HepG2 (cell line): ENCODE data around the gene FBP1. TPM values are rescaled to one million over a fixed set of nuclear protein-coding genes. Genes with fewer than 3 reads are reported as not detected.

Experiments
- ATAC-seq: fragments of 200-7000 bp; cut with Tn5 transposase; 3 replicates; pipeline ENCODE4 v1.9.1; 2020; ENCODE audit warnings: mild to moderate bottlenecking, moderate library complexity
- BruUV-seq: library from RNA; stranded (reverse); fragments of 400-500 nt; replicated peaks from 2 replicates; lab custom pipeline; 2021; lab: Mats Ljungman, UMichigan
- CTCF ChIA-PET: fragments of 300-600 bp; formaldehyde crosslinking; extraction: SDS; loops from one replicate; lab custom pipeline; 2021; ENCODE audit warnings: low total read pairs, inconsistent platforms, low intra/inter-chr PET ratio; lab: Yijun Ruan, JAX
- POLR2A ChIA-PET: fragments of 350-600 bp; sonication (Branson Sonifier 250); formaldehyde crosslinking; loops from one replicate; lab custom pipeline; 2020; ENCODE audit warnings: antibody characterized with exemption, inconsistent platforms; lab: Yijun Ruan, JAX
- DNase-seq: peaks from one replicate; pipeline ENCODE4 v3.0.0-alpha.2; 2015; ENCODE audit warnings: low spot score
- FAIRE-seq: peaks from 3 replicates; lab custom pipeline; 2011; peaks lifted over from hg19 to GRCh38; lab: Jason Lieb, UNC
- H2AFZ ChIP-seq: one replicate; pipeline ENCODE4 v1.6.1; 2011; ENCODE audit warnings: low read length, inconsistent platforms
- H3K27ac ChIP-seq: fragments of 300-600 bp; 3 replicates; pipeline ENCODE4 v1.8.0; 2011; ENCODE audit warnings: mixed run types, mild to moderate bottlenecking, mixed read lengths, low read length, inconsistent platforms; ENCODE audit not compliant: insufficient read depth; ENCODE audit errors: extremely low read length
- H3K27me3 ChIP-seq, 2 experiments: fragments of 200-600 bp in 1 of 2; 2 replicates in 1 of 2; 3 replicates in 1 of 2; pipeline versions ENCODE4 v1.6.0 to v1.8.0; 2011; ENCODE audit warnings: low read length in 2 of 2, mild to moderate bottlenecking in 2 of 2, moderate library complexity in 2 of 2, inconsistent platforms in 1 of 2; ENCODE audit not compliant: insufficient read depth in 2 of 2, control insufficient read depth in 1 of 2
- H3K36me3 ChIP-seq, 2 experiments: fragments of 200-600 bp in 1 of 2; replicated peaks in 1 of 2; 2 replicates in 1 of 2; 3 replicates in 1 of 2; pipeline versions ENCODE4 v1.5.1 to v1.8.0; 2011; ENCODE audit warnings: low read length in 2 of 2, inconsistent platforms in 1 of 2; ENCODE audit not compliant: insufficient read depth in 2 of 2, control insufficient read depth in 1 of 2
- H3K4me1 ChIP-seq: 2 replicates; pipeline ENCODE4 v1.5.1; 2012; ENCODE audit warnings: low read length, inconsistent platforms; ENCODE audit not compliant: insufficient read depth
- H3K4me2 ChIP-seq: 2 replicates; pipeline ENCODE4 v1.6.0; 2011; ENCODE audit warnings: low read depth, low read length, inconsistent platforms
- H3K4me3 ChIP-seq, 3 experiments: fragments of 200-600 bp in 1 of 3; sonication (generic), shearing (Covaris generic) in 1 of 3; replicated peaks in 1 of 3; 2 replicates each; pipeline ENCODE4 v1.5.1; 2011 to 2016; ENCODE audit warnings: low read length in 3 of 3, inconsistent platforms in 2 of 3, low read depth in 2 of 3, mild to moderate bottlenecking in 2 of 3, control low read depth in 1 of 3, mixed read lengths in 1 of 3; ENCODE audit not compliant: insufficient read depth in 1 of 3
- H3K79me2 ChIP-seq: one replicate; pipeline ENCODE4 v1.6.1; 2011; ENCODE audit warnings: low read length, inconsistent platforms; ENCODE audit not compliant: insufficient read depth
- H3K9ac ChIP-seq: 2 replicates; pipeline ENCODE4 v1.6.0; 2011; ENCODE audit warnings: mild to moderate bottlenecking, low read depth, low read length, inconsistent platforms; ENCODE audit not compliant: insufficient read depth
- H3K9me3 ChIP-seq: 2 replicates; pipeline ENCODE4 v1.5.1; 2012; ENCODE audit warnings: mild to moderate bottlenecking, low read length
- H4K20me1 ChIP-seq: 2 replicates; pipeline ENCODE4 v1.6.0; 2011; ENCODE audit warnings: inconsistent platforms, mild to moderate bottlenecking, low read length, moderate library complexity; ENCODE audit not compliant: insufficient read depth
- MIER2 ChIP-seq: IDR thresholded peaks from 2 replicates; pipeline ENCODE4 v1.6.1; 2016; ENCODE audit warnings: missing biosample characterization, missing genetic modification reagents
- PAF1 ChIP-seq: IDR thresholded peaks from 2 replicates; pipeline ENCODE4 v1.6.1; 2016; ENCODE audit warnings: missing genetic modification reagents, missing compliant biosample characterization
- SETDB1 ChIP-seq: sonication (generic); formaldehyde crosslinking; IDR thresholded peaks from 2 replicates; pipeline ENCODE4 v1.5.1; 2020; ENCODE audit warnings: missing genetic modification reagents, mild to moderate bottlenecking, borderline replicate concordance
- SUZ12 ChIP-seq: fragments of 150-350 bp; IDR thresholded peaks from 2 replicates; pipeline ENCODE4 v1.6.1; 2014; ENCODE audit warnings: low read depth, low read length
- ZNF251 ChIP-seq: sonication (generic); formaldehyde crosslinking; IDR thresholded peaks from 2 replicates; pipeline ENCODE4 v1.9.0; 2021; ENCODE audit warnings: mild to moderate bottlenecking, missing genetic modification reagents
- ZNF318 ChIP-seq: sonication (generic); formaldehyde crosslinking; IDR thresholded peaks from 2 replicates; pipeline ENCODE4 v1.4.0; 2020; ENCODE audit warnings: mild to moderate bottlenecking, missing genetic modification reagents
- WGBS: methylation state at CpG from one replicate; pipeline ENCODE4 v1.1.6; 2017; ENCODE audit warnings: low lambda C conversion rate; 5-methylcytosine and 5-hydroxymethylcytosine counted together
- in situ Hi-C: cut with HindIII; loops from 2 replicates; pipeline ENCODE4 v1.10.0; 2017; ENCODE audit warnings: low pct_unique_long_range_greater_than_20kb; ENCODE audit not compliant: extremely low pct_ligation_motif_present
- intact Hi-C: fragments of 100-400 bp; cut with micrococcal nuclease; formaldehyde crosslinking; loops from one replicate; pipeline ENCODE4 v1.10.0; 2022; ENCODE audit not compliant: unreplicated experiment
- polyA plus RNA-seq, 8 experiments: library from polyadenylated mRNA; depleted of rRNA in 3 of 8; stranded (reverse) in 7 of 8; unstranded in 1 of 8; fragments of >200 nt; fragmentation: Illumina TruSeq in 4 of 8; extraction: Trizol in 4 of 8; gene quantifications; 2 replicates each; pipeline versions ENCODE4 v1.2.1 to v1.2.3, GENCODE V29; 2011 to 2016; ENCODE audit warnings: low read depth in 4 of 8, missing spikeins in 1 of 8, mixed read lengths in 1 of 8; ENCODE audit not compliant: insufficient read depth in 1 of 8
- total RNA-seq, 5 experiments: library from RNA; depleted of rRNA; stranded (reverse); fragments of >200 nt; fragmentation: Illumina TruSeq; extraction: Trizol; gene quantifications; 2 replicates each; pipeline ENCODE4 v1.2.3, GENCODE V29; 2016; ENCODE audit warnings: low read depth in 1 of 5

The FBP1 gene
- total and polyA plus RNA-seq, 2 of the 13 experiments (the other 11 are each of a cell fraction or from before 2014, with no cell fraction given): 0.29 to 0.53 TPM

GRCh38 chr9:94677929-94678328 is 38.6 kb upstream of the FBP1 start:
- no peak for FAIRE-seq
- 49% methylated on average over 4 of the region's 4 CpGs for WGBS
- CTCF ChIA-PET: no interaction called here

More at GRCh38 chr9:94677929-94678328, 38.6 kb upstream of the FBP1 start:
- H3K4me1 ChIP-seq: peaks cover 24% of the 10 kb centered on the region
- no peak overlapping the region for H3K4me3 ChIP-seq
- H3K79me2 ChIP-seq: no peaks in the 10 kb centered on the region
- no peaks in the 10 kb centered on the region for H3K27me3 ChIP-seq
- H2AFZ ChIP-seq: no peak overlapping the region
- H3K9me3 ChIP-seq: no peaks in the 10 kb centered on the region
- intact Hi-C loops: no loop called here
- POLR2A ChIA-PET: no interaction called here
- H3K36me3 ChIP-seq: no peaks in the 10 kb centered on the region
- no peak overlapping the region for H3K4me2 ChIP-seq
- no TSS peak for BruUV-seq
- ATAC-seq (no peak), DNase-seq (no peak)
- no peak for TF ChIP-seq SUZ12
- TF ChIP-seq SETDB1: no peak
- TF ChIP-seq PAF1: no peak
- TF ChIP-seq ZNF318 (CRISPR knock-in tag): no peak
- TF ChIP-seq MIER2: no peak
- no peak for TF ChIP-seq ZNF251 (CRISPR knock-in tag)
- in situ Hi-C loops: no loop called here
- no peaks in the 10 kb centered on the region for H4K20me1 ChIP-seq
- no peak overlapping the region for H3K27ac ChIP-seq
- no peak overlapping the region for H3K9ac ChIP-seq
